ENCODE data around the gene TMX3.

The TMX3 gene, protein sequence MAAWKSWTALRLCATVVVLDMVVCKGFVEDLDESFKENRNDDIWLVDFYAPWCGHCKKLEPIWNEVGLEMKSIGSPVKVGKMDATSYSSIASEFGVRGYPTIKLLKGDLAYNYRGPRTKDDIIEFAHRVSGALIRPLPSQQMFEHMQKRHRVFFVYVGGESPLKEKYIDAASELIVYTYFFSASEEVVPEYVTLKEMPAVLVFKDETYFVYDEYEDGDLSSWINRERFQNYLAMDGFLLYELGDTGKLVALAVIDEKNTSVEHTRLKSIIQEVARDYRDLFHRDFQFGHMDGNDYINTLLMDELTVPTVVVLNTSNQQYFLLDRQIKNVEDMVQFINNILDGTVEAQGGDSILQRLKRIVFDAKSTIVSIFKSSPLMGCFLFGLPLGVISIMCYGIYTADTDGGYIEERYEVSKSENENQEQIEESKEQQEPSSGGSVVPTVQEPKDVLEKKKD

DNA sequence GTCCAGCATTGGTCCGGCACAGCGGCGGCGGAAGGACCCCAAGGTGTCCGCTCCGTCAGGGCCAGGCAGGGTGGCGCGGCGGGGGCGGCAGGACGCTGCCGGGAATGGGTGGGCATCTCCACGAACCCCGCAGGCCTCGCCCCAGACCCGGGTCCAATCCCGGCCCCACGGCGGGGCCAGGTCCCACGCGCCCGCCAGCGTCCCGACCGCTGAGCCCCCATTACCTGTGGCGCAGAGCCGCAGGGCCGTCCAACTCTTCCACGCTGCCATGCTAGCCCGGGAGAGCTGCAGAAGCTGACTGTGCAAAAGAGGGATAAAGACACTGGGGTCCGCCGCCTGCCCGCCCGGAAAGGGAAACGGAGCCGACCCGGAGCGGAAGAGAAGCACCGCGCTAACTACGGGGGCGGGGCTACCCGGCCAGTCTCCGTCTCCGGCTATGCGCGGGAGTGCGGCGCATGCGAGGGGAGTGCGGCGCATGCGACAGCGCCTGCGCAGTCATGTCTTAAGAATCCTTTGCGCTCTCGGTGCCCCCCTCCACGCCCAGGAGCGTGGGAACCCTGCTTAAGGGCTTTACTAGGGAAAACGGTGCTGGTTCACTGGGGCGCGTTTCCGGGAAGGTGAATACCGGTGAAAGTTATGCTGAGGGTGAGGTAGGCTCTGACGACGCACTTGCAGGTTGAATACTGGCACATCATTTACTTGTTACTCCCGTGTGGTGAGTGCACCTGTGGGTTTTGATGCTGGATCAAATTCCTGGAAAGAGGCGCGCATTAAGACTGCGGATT lies at the start of gene TMX3:
TSS of gene TMX3 (minus strand) at position 397 of the 785 bp plus-strand sequence. CDS start at position 270, 127 bp downstream.
- DNase-seq, result peak; percentile 16

DNA sequence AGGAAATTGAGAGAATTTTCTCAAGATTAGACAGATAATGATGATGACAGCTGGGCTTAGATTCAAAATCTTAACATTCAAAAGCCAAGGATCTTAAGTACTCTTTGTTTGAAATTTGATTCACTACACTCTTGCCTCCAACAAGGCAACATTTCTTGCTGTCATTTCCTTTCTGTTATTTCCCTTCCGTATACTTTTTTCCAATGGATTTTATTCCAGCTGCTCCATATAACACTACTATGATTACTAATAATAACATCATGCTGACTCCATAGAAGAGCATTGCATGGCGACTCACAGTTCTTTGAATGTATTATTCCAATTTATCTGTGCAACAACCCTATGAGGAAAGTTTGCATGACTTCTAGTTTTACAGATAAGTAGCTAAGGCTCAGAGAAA lies 49.1 kb upstream of the TMX3 start:
- DNase-seq, result no peak

DNA sequence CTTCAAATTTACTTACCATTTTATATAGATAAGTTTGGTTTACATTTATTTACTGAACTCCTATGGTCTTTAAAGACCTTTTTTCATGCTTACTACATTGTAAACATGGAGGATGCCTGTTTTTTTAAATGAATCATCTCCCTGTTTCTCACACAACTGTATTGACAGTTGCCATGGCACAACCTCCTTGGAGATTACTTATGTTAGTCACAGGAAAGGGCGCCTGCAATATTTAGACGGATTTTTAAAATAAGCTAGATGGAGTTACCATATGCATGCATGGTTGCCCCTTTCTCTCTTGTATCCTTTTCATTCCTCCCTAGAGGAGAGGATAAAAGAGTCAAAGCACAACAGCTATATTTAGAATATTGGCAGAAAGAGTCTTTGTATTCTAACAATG lies 48.2 kb upstream of the TMX3 start:
- no peak for DNase-seq

- DNase-seq, result no peak
Observed at GRCh38 chr18:68759308-68759707, 44.4 kb upstream of the TMX3 start.

- DNase-seq, result no peak
Observed at GRCh38 chr18:68757126-68757525, 42.2 kb upstream of the TMX3 start.

GRCh38 chr18:68742206-68742605 lies 27.3 kb upstream of the TMX3 start:
- no peak for DNase-seq

DNA sequence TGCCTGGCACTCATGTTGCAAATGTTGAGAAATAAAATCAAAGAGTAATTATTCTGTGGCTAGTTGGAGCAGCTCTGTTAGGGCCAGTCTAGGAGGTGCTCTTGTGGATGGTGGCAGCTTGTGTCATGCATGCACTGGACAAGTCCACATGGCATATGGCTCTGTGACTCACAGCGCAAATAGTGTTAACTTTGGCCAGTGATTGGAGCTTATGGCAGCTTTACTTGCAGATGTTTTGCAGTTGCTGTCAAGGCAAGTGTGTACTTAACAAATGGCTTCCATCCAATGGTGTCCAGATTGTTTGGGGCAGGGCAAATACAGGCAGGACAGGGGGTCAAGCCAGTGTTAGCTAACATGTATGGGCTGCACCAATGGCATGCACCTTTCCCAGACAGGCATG lies 26.1 kb upstream of the TMX3 start:
- no peak for DNase-seq

- DNase-seq, result no peak
Observed at GRCh38 chr18:68739462-68739861, 24.6 kb upstream of the TMX3 start.

DNA sequence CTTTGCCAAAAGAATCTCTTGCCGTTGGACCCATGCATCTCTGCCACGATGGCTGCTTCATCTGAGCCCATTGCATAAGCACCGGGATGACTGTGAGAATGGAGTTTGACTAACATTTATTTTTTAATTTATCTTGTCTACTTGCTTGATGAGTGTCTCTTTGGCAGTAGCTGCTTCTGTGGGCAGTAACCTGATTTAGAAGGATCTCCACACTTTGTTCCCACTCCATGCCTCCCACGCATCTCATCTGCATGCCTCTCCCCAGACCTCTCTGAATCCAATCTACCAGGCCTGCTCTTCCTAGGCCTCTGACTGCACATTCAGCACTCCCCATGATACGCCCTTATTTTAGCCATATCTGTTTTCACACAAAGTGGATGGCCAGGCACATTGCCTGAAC lies 23.7 kb upstream of the TMX3 start:
- no peak for DNase-seq

DNA sequence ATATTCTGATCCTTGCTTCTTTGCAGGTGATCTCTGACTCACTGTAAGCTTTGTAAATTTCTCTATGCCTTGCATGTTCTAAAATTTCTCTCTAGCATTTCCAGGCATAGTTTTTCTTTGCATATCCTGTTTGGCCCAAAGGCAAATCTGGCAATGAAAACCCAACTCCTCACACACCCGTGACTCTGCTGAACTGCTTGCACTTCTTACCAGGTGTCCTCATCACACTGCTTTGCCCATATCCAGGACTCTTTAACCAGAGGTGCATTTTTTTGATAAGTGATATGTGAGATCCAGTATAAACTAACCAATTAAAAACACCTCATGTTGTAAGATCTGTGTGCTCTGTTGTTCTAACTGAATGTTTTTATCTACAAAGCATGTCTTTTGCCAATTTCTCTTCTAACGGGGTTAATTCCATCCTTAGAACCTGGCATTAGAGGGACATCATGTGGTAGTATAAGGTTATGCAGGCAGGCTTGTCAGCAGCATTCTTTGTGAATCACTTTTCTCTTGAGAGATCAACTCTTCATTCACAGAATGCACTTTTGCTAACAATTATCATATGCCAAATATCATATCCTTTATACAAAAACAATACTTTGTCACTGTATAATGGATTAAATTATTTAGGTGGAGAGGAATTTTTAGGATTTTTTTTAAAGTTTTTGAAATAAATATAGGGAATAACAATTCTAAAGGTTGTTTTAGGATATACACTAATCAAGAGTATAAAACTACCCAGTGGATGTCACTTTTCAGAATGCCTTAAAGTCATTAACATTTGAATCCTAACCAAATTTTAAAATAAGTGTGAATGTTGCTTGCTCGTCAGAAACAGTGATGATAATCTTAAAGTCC lies 20.8 kb upstream of the TMX3 start:
- no peak for DNase-seq

DNA sequence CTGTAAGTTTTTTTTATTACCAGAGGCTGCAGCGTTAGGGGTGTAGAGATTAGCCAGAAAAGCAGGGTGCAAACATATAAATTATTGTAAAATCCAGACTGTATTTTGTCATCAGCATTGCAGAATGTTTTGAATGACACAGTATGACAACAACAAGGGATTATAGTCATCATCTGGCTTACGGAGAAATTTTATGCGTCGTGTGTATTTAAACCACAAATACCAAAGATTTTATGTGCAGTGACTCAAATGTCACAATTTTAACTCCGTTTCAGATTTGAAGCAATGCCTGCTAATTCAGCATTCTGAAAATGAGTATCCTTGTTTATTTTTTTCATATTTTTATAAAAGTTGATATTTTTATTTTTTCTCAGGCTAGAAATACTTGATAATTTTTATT lies 19.4 kb upstream of the TMX3 start:
- DNase-seq, result no peak

DNA sequence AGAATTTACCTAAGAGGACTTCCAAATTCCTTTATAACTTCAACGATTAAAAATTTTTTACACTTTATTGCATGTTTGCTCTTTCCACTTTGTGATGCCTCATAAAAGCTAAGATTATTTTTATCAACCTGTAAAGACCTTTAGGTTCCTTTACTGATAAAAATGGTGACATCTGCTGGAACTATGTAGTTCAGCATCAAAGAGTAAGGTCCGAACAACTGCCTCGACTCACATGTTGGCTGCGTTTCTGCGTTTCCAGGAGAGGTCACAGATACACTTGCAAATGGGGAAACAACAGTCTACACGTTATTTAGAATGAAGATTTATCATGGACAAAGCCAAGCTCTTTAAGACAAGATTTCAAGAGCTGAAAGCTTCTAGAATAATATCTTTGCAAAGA lies 18.8 kb upstream of the TMX3 start:
- DNase-seq, result no peak

GRCh38 chr18:68728081-68728700 lies 13.3 kb upstream of the TMX3 start:
- no peak for DNase-seq

DNA sequence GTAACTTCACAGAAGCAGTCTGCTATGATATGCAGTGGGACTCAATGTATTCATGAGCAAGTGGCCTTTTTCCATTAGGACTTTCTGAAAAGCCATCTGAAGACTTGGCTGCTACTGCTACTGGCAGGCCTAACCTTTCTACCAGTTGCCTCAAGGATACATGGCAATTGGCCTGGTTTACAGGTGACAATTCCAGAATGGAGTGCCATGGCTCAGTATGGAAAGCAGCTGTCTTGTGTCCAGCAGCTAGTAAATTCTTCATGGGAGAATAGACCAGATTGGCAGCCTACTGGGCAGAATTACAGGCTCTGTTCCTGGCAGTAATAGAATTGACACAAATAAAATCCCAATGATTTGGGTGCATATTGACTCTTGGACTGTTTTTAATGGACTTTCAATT lies 12.6 kb upstream of the TMX3 start:
- DNase-seq, result no peak

DNA sequence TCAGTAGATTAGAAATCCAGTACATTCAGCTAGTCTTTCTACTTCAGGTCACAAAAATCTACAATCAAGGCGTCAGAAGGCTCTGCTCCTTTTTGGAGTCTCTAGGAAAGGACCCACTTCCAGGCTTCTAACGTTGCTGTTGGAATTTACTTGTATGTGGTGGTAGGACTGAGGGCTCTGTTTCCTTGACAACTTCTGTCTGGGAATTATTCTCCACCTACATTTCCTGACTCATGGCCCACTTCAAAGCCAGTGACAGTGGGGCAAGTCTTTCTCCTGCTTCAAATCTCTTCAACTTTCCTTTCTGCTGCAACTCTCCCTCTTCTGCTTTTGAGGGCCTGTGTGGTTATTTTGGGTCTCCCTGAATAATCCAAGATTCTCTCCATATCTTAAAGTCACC lies 10.4 kb upstream of the TMX3 start:
- DNase-seq, result no peak

GRCh38 chr18:68724021-68724420 lies 9.1 kb upstream of the TMX3 start:
- no peak for DNase-seq

GRCh38 chr18:68723539-68723938 lies 8.6 kb upstream of the TMX3 start:
- no peak for DNase-seq

DNA sequence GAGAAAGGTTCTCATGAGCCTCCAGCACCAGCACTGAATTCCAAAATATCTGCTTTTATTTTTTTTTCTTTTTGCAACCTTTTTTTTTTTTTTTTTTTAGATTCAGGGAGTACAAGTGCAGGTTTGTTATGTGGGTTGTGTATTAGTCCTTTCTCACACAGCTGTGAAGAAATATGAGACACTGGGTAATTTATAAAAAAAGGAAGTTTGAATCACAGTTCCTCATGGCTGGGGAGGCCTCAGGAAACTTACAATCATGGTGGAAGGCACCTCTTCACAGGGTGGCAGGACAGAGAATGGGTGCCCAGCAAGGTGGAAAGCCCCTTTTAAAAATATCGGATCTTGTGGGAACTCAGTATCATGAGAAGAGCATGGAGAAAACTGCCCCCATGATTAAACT lies 7.9 kb upstream of the TMX3 start:
- no peak for DNase-seq

DNA sequence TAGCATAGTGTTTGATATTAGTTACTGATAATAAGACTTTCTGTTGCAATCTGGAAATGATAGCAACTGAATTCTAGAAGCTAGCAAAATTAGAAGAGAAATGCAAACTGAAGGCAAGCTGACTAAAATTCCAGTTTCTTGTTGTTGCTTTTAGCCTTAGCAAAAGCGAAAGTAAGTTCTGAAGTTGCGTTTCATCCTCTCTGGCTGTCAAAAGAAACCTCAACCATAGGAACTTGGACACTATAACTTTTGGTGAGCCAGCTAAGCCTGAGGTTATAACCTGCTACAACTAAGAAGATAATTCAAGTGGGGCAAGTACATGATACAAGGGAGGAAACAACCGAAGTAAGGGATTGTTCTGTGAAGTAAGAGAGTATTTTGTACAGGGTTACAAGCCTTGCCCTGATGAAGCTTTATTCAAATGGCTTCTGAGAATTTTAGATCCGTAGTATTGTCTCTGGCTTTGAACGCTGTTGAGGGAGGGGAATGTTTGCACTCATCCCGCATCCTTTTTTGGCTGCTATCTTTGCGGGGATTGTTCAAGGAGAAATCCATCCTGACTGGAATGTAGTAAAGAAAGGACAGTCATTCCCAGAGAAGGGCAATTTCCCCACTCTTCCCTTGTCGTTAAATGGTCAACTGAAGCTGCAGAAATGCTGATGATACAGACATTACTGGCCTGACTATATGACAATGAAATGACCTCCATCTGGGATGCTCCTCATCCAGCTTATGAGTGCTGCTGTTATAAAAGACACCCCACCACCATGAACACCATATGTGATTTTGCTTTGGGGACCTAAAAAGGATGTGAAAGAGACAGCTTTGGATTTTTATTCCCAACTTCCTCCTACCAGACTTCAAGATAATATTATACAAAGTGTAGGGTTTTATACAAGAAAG lies 7.0 kb upstream of the TMX3 start:
- DNase-seq, result no peak

DNA sequence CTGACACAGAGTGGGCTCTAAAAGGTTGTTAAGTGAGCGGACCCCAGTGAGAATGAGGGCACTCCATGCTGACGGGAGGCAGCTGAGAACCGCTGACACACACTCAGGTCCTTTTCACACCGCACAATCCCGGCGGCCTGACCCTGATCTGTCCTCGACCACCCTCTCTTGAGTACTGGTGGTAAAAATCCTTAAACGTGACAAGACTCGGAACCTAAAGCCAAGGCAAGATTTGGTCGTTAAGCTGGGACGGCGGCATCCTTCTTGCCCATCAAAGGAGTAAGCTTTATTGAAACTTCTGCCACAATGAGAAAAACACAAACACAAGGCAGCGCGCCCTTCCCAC lies 569 bp downstream of the TMX3 start:
- DNase-seq, result no peak

DNA sequence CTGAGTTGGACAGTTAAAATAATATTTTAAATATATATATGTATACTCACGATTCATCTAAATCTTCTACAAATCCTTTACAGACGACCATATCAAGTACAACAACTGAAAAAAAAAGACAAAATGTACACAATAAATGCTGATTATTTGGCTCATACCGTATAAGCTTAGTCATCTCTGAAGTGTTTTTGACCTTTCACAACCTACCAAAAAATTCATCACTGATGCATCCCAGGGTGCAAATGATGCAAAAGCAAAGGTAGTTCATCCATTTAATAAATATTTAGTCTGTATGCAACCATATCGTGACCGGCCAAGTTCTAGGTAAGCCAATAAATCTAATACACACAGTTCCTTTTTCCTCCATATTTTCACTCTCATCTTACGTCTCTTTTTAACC lies 1.1 kb downstream of the TMX3 start:
- no peak for DNase-seq

GRCh38 chr18:68713131-68713530 lies 1.8 kb downstream of the TMX3 start:
- no peak for DNase-seq
